ENCODE measurements around the gene DDX27.

Gene DDX27

GRCh38 chr20:49291200-49291599 lies 72.0 kb downstream of the DDX27 start:
- Histone ChIP-seq H3K27me3 (ENCODE audit: control insufficient read depth, low read length) (no peaks in the 10 kb centered on the region), H3K36me3 (ENCODE audit: control insufficient read depth, low read length) (peaks cover 63% of the 10 kb centered on the region), H3F3A (ENCODE audit: control insufficient read depth, insufficient read depth) (peaks cover 71% of the 10 kb centered on the region), H3K4me2 (ENCODE audit: low read length) (no peak overlapping the region), H3K4me1 (ENCODE audit: control insufficient read depth, low read length) (peaks cover 18% of the 10 kb centered on the region), H3K27ac (ENCODE audit: low read depth, low read length) (0 out of 2 replicates have a peak overlapping the region, but pooled peaks have one; percentile 12), H3K9me3 (ENCODE audit: control insufficient read depth, insufficient read depth, low read length) (no peaks in the 10 kb centered on the region), H3K4me3 (ENCODE audit: low read length) (no peak overlapping the region), H3K9me2 (replicated peaks; ENCODE audit: control insufficient read depth, low read length) (no peaks in the 10 kb centered on the region), H4K20me1 (ENCODE audit: control insufficient read depth, insufficient read depth, low read depth, low read length) (peaks cover 30% of the 10 kb centered on the region), H3K79me2 (ENCODE audit: control insufficient read depth, low read length) (peaks cover 18% of the 10 kb centered on the region)
- TF ChIP-seq EZH2phosphoT487 (IDR thresholded peaks at IDR 0.05; ENCODE audit: borderline replicate concordance, low read length): no peak
- TF ChIP-seq CTCF (IDR thresholded peaks at IDR 0.05; ENCODE audit: low read depth, low read length, poor library complexity, severe bottlenecking): no peak

- Histone ChIP-seq H3K4me1 (ENCODE audit: control insufficient read depth, low read length) (peaks cover 10% of the 10 kb centered on the region), H3K36me3 (ENCODE audit: control insufficient read depth, low read length) (peaks cover 55% of the 10 kb centered on the region), H3K4me2 (ENCODE audit: low read length) (no peak overlapping the region), H3K4me3 (ENCODE audit: low read length) (no peak overlapping the region), H3K27me3 (ENCODE audit: control insufficient read depth, low read length) (no peaks in the 10 kb centered on the region), H4K20me1 (ENCODE audit: control insufficient read depth, insufficient read depth, low read depth, low read length) (peaks cover 22% of the 10 kb centered on the region), H3K79me2 (ENCODE audit: control insufficient read depth, low read length) (peaks cover 10% of the 10 kb centered on the region), H3K9me2 (replicated peaks; ENCODE audit: control insufficient read depth, low read length) (no peaks in the 10 kb centered on the region), H3K9me3 (ENCODE audit: control insufficient read depth, insufficient read depth, low read length) (no peaks in the 10 kb centered on the region), H3F3A (ENCODE audit: control insufficient read depth, insufficient read depth) (peaks cover 63% of the 10 kb centered on the region), H3K27ac (ENCODE audit: low read depth, low read length) (no peak overlapping the region)
- no peak for TF ChIP-seq EZH2phosphoT487 (IDR thresholded peaks at IDR 0.05; ENCODE audit: borderline replicate concordance, low read length)
- no peak for TF ChIP-seq CTCF (IDR thresholded peaks at IDR 0.05; ENCODE audit: low read depth, low read length, poor library complexity, severe bottlenecking)
These were observed 72.8 kb downstream of the DDX27 start for GRCh38 chr20:49292010-49292409.

GRCh38 chr20:49293122-49293521 lies 73.9 kb downstream of the DDX27 start:
- TF ChIP-seq EZH2phosphoT487 (IDR thresholded peaks at IDR 0.05; ENCODE audit: borderline replicate concordance, low read length): no peak
- TF ChIP-seq CTCF (IDR thresholded peaks at IDR 0.05; ENCODE audit: low read depth, low read length, poor library complexity, severe bottlenecking): no peak

More at GRCh38 chr20:49293122-49293521, 73.9 kb downstream of the DDX27 start:
- H3K4me1 ChIP-seq (ENCODE audit: control insufficient read depth, low read length): peaks cover 7% of the 10 kb centered on the region
- no peak overlapping the region for H3K4me3 ChIP-seq (ENCODE audit: low read length)
- H3K27me3 ChIP-seq (ENCODE audit: control insufficient read depth, low read length): no peaks in the 10 kb centered on the region
- H3K27ac ChIP-seq (ENCODE audit: low read depth, low read length): no peak overlapping the region
- no peaks in the 10 kb centered on the region for H3K9me3 ChIP-seq (ENCODE audit: control insufficient read depth, insufficient read depth, low read length)
- H3F3A ChIP-seq (ENCODE audit: control insufficient read depth, insufficient read depth): peaks cover 55% of the 10 kb centered on the region
- no peak overlapping the region for H3K4me2 ChIP-seq (ENCODE audit: low read length)
- H4K20me1 ChIP-seq (ENCODE audit: control insufficient read depth, insufficient read depth, low read depth, low read length): peaks cover 12% of the 10 kb centered on the region; the same call in 1 of the 2 replicates
- peaks cover 44% of the 10 kb centered on the region for H3K36me3 ChIP-seq (ENCODE audit: control insufficient read depth, low read length)
- H3K9me2 ChIP-seq (replicated peaks; ENCODE audit: control insufficient read depth, low read length): no peaks in the 10 kb centered on the region
- no peaks in the 10 kb centered on the region for H3K79me2 ChIP-seq (ENCODE audit: control insufficient read depth, low read length)

All from DOHH2 (cell line).